MCF 10A (cell line): Measurements from ENCODE around the gene KRT72. TPM values are rescaled to one million over a fixed set of nuclear protein-coding genes. Genes with fewer than 3 reads are reported as not detected.

Experiments
- BruUV-seq: library from RNA; stranded (reverse); fragments of 400-500 nt; replicated peaks from 2 replicates; lab custom pipeline; 2021; lab: Mats Ljungman, UMichigan
- CTCF ChIA-PET: fragments of 300-600 bp; sonication (Branson Sonifier 250); formaldehyde crosslinking; extraction: SDS; loops from one replicate; lab custom pipeline; 2021; ENCODE audit warnings: antibody characterized with exemption, inconsistent platforms; lab: Yijun Ruan, JAX
- POLR2A ChIA-PET: fragments of 300-600, 350-650 bp; sonication (Branson Sonifier 250); formaldehyde crosslinking; extraction: SDS; loops from one replicate; lab custom pipeline; 2020; ENCODE audit warnings: antibody characterized with exemption, inconsistent platforms; lab: Yijun Ruan, JAX
- DNase-seq: peaks from one replicate; pipeline ENCODE4 v3.0.0-alpha.2; 2018; ENCODE audit not compliant: unreplicated experiment
- H3K27ac Mint-ChIP-seq: one replicate; pipeline ENCODE4 v1.8.0; 2022; ENCODE audit warnings: mild to moderate bottlenecking, low read depth, mixed read lengths; ENCODE audit not compliant: unreplicated experiment
- H3K27me3 Mint-ChIP-seq: one replicate; pipeline ENCODE4 v1.8.0; 2022; ENCODE audit warnings: mixed read lengths; ENCODE audit not compliant: insufficient read depth, unreplicated experiment
- H3K36me3 Mint-ChIP-seq: one replicate; pipeline ENCODE4 v1.8.0; 2022; ENCODE audit warnings: mild to moderate bottlenecking, moderate library complexity, mixed read lengths; ENCODE audit not compliant: insufficient read depth, unreplicated experiment
- H3K4me1 Mint-ChIP-seq: one replicate; pipeline ENCODE4 v1.8.0; 2022; ENCODE audit warnings: mixed read lengths; ENCODE audit not compliant: insufficient read depth, unreplicated experiment
- H3K4me3 Mint-ChIP-seq: one replicate; pipeline ENCODE4 v1.8.0; 2022; ENCODE audit warnings: mild to moderate bottlenecking, moderate library complexity, mixed read lengths; ENCODE audit not compliant: unreplicated experiment
- H3K9me3 Mint-ChIP-seq: one replicate; pipeline ENCODE4 v1.8.0; 2022; ENCODE audit warnings: mixed read lengths; ENCODE audit not compliant: unreplicated experiment
- CTCF ChIP-seq: fragments of 200-600 bp; IDR thresholded peaks from one replicate; pipeline ENCODE4 v1.8.0; 2022; ENCODE audit warnings: antibody characterized with exemption, mild to moderate bottlenecking; ENCODE audit not compliant: unreplicated experiment
- intact Hi-C: fragments of 100-400 bp; cut with micrococcal nuclease; formaldehyde crosslinking; loops from 2 replicates; pipeline ENCODE4 v1.14.1; 2022
- total RNA-seq: library from RNA; stranded (reverse); gene quantifications from 2 replicates; pipeline ENCODE4 v1.2.3, GENCODE V29; 2022

The KRT72 gene
- total RNA-seq, 1 experiment from 2014 or later: not detected

- no peaks in the 10 kb centered on the region for H3K9me3 Mint-ChIP-seq
- no TSS peak for BruUV-seq
- TF ChIP-seq CTCF: no peak
- ChIA-PET CTCF (interaction anchor here (0.5 to 14.9 kb wide), 11 partner anchors 10 to 1935 kb away, joined by 3 to 366 read pairs (median 5); partner anchors contain the start of gene KRT5), POLR2A (interaction anchor here (0.7 to 7.5 kb wide), 6 partner anchors 18 to 295 kb away, joined by 3 to 315 read pairs (median 18); partner anchors contain the start of gene KRT5)
- no peak overlapping the region for H3K4me3 Mint-ChIP-seq
- H3K36me3 Mint-ChIP-seq: no peaks in the 10 kb centered on the region
- intact Hi-C loops: loop anchor here (5.0 kb wide), 1 partner anchor 427 kb away; no protein-coding TSS in a partner anchor
- no peaks in the 10 kb centered on the region for H3K27me3 Mint-ChIP-seq
- no peak for DNase-seq
- peaks cover 26% of the 10 kb centered on the region for H3K4me1 Mint-ChIP-seq
- no peak overlapping the region for H3K27ac Mint-ChIP-seq
Observed at GRCh38 chr12:52584156-52584682, 17.0 kb downstream of the KRT72 start.

- TF ChIP-seq CTCF: peak; percentile 76
- H3K9me3 Mint-ChIP-seq: no peaks in the 10 kb centered on the region
- POLR2A ChIA-PET: interaction anchor here (0.6 to 7.5 kb wide), 11 partner anchors 64 to 471 kb away, joined by 3 to 315 read pairs (median 12); partner anchors contain the start of genes KRT5 and KRT6A
- H3K36me3 Mint-ChIP-seq: no peaks in the 10 kb centered on the region
- intact Hi-C loops: loop anchor here (1.0 to 5.0 kb wide), 9 partner anchors 61 to 440 kb away; no protein-coding TSS in a partner anchor
- no peak overlapping the region for H3K4me3 Mint-ChIP-seq
- H3K27ac Mint-ChIP-seq: no peak overlapping the region
- BruUV-seq: no TSS peak
- peaks cover 26% of the 10 kb centered on the region for H3K4me1 Mint-ChIP-seq
- peak; percentile 82 for DNase-seq
- no peaks in the 10 kb centered on the region for H3K27me3 Mint-ChIP-seq
- CTCF ChIA-PET: interaction anchor here (0.5 to 14.9 kb wide), 28 partner anchors 9 to 443 kb away, joined by 3 to 366 read pairs (median 4); partner anchors contain the start of genes KRT3, KRT5 and KRT74
Observed at GRCh38 chr12:52582971-52583456, 18.2 kb downstream of the KRT72 start.

- H3K9me3 Mint-ChIP-seq: no peaks in the 10 kb centered on the region
- ChIA-PET POLR2A (interaction anchor here (1.0 to 7.5 kb wide), 13 partner anchors 63 to 435 kb away, joined by 3 to 315 read pairs (median 10); partner anchors contain the start of genes KRT5 and KRT6A), CTCF (interaction anchor here (0.8 to 14.9 kb wide), 27 partner anchors 8 to 443 kb away, joined by 3 to 366 read pairs (median 5); partner anchors contain the start of genes KRT3, KRT5 and KRT74)
- H3K4me1 Mint-ChIP-seq: peaks cover 26% of the 10 kb centered on the region
- no peak overlapping the region for H3K4me3 Mint-ChIP-seq
- no TSS peak for BruUV-seq
- H3K27me3 Mint-ChIP-seq: no peaks in the 10 kb centered on the region
- no peak overlapping the region for H3K27ac Mint-ChIP-seq
- intact Hi-C loops: loop anchor here (1.0 to 5.0 kb wide), 4 partner anchors 60 to 425 kb away; no protein-coding TSS in a partner anchor
- no peaks in the 10 kb centered on the region for H3K36me3 Mint-ChIP-seq
- peak; percentile 6 for DNase-seq
- no peak for TF ChIP-seq CTCF
Observed at GRCh38 chr12:52582486-52582885, 18.8 kb downstream of the KRT72 start.

- no TSS peak for BruUV-seq
- Mint-ChIP-seq H3K27ac (no peak overlapping the region), H3K4me1 (peaks cover 26% of the 10 kb centered on the region), H3K9me3 (no peaks in the 10 kb centered on the region), H3K36me3 (no peaks in the 10 kb centered on the region), H3K27me3 (no peaks in the 10 kb centered on the region), H3K4me3 (no peak overlapping the region)
- CTCF ChIA-PET: interaction anchor here (0.7 to 14.9 kb wide), 20 partner anchors 11 to 449 kb away, joined by 3 to 366 read pairs (median 6); partner anchors contain the start of gene KRT5
- POLR2A ChIA-PET: interaction anchor here (0.7 to 7.5 kb wide), 22 partner anchors 9 to 434 kb away, joined by 3 to 315 read pairs (median 6); partner anchors contain the start of genes KRT5 and KRT6A
- DNase-seq: peak; percentile 96
- intact Hi-C loops: loop anchor here (5.0 kb wide), 1 partner anchor 424 kb away; no protein-coding TSS in a partner anchor
- TF ChIP-seq CTCF: no peak
Observed at GRCh38 chr12:52581481-52581880, 19.8 kb downstream of the KRT72 start.
